HT1080 (cell line): ENCODE results near the gene GALNT2. TPM values are rescaled to one million over a fixed set of nuclear protein-coding genes. Genes with fewer than 3 reads are reported as not detected.
A peak's percentile ranks its signal among the peaks of the same experiment; 100 is the strongest.

Experiments used
- DNase-seq: peaks from one replicate; pipeline ENCODE4 v3.0.0-alpha.2; 2015; ENCODE audit warnings: low read depth
- polyA plus RNA-seq, 2 experiments: library from polyadenylated mRNA; depleted of rRNA; stranded (reverse); fragments of >200 nt; gene quantifications; 2 replicates each; pipeline ENCODE4 v1.2.3, GENCODE V29; 2015
- total RNA-seq: library from RNA; depleted of rRNA; stranded (reverse); fragments of >200 nt; shearing (Covaris generic); gene quantifications from 2 replicates; pipeline ENCODE4 v1.2.3, GENCODE V29; 2014; rRNA removed

GALNT2 gene
- total RNA-seq = 58.9 and 67.0 TPM in 2 replicates
- 200 and 219 TPM in 2 replicates for polyA plus RNA-seq (2015; cell fraction: cytosol; rRNA removed)
- 287 and 307 TPM in 2 replicates for polyA plus RNA-seq (2015; cell fraction: nucleus; rRNA removed)

GRCh38 chr1:230066466-230067404 lies at the start of gene GALNT2:
TSS of gene GALNT2 (plus strand) at chr1:230067238. CDS start at chr1:230067281, 43 bp downstream.
- DNase-seq = peak; percentile 75

GRCh38 chr1:230020451-230020850 lies 46.6 kb upstream of the GALNT2 start:
- DNase-seq = no peak

- DNase-seq = no peak
Measured at GRCh38 chr1:230022666-230023380, 44.2 kb upstream of the GALNT2 start.

- no peak for DNase-seq
Measured at GRCh38 chr1:230025686-230026085, 41.4 kb upstream of the GALNT2 start.

GRCh38 chr1:230026139-230026538 lies 40.9 kb upstream of the GALNT2 start:
- DNase-seq = no peak

- DNase-seq = no peak
Measured at GRCh38 chr1:230026572-230026971, 40.5 kb upstream of the GALNT2 start.

GRCh38 chr1:230028602-230029223 lies 38.3 kb upstream of the GALNT2 start:
- no peak for DNase-seq

- no peak for DNase-seq
Measured at GRCh38 chr1:230029244-230029941, 37.6 kb upstream of the GALNT2 start.

GRCh38 chr1:230030122-230030821 lies 36.8 kb upstream of the GALNT2 start:
- no peak for DNase-seq

- peak; percentile 71 for DNase-seq
Measured at GRCh38 chr1:230031131-230031530, 35.9 kb upstream of the GALNT2 start.

- no peak for DNase-seq
Measured at GRCh38 chr1:230032516-230033281, 34.3 kb upstream of the GALNT2 start.

- no peak for DNase-seq
Measured at GRCh38 chr1:230037261-230037660, 29.8 kb upstream of the GALNT2 start.

- no peak for DNase-seq
Measured at GRCh38 chr1:230040440-230040839, 26.6 kb upstream of the GALNT2 start.

GRCh38 chr1:230043081-230043480 lies 24.0 kb upstream of the GALNT2 start:
- no peak for DNase-seq

- DNase-seq = no peak
Measured at GRCh38 chr1:230044729-230045128, 22.3 kb upstream of the GALNT2 start.

- peak; percentile 47 for DNase-seq
Measured at GRCh38 chr1:230047114-230047865, 19.7 kb upstream of the GALNT2 start.

GRCh38 chr1:230048322-230048721 lies 18.7 kb upstream of the GALNT2 start:
- peak; percentile 60 for DNase-seq

- DNase-seq = no peak
Measured at GRCh38 chr1:230048922-230049321, 18.1 kb upstream of the GALNT2 start.

GRCh38 chr1:230049731-230050130 lies 17.3 kb upstream of the GALNT2 start:
- no peak for DNase-seq
